Dedifferentiated amniotic fluid mesenchymal stem cell (primary cell): ENCODE measurements around the gene GPC3.

ENCODE experiments used
- DNase-seq: peaks from one replicate; pipeline ENCODE4 v3.0.0-alpha.2; 2016; ENCODE audit errors: extremely low spot score

GPC3 gene

DNA sequence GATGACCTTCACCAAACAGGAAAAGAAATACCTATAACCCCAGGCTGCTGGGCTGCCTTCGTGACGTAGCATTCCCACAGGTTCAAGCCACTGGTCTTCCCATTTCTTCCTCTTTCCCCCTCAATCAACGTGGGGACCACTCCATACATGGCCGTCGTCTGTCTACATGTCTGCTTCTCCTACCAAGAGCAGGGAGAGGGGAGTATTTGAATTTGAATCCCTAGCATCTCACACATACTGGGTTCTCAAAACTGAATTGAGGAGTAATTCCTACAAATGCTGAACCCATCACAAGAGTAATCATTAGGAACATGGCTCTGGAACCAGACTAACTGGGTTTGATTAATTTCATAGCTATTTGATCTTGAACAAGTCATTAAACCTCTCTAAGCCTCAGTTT lies 17.3 kb downstream of the GPC3 start:
- DNase-seq = no peak

DNA sequence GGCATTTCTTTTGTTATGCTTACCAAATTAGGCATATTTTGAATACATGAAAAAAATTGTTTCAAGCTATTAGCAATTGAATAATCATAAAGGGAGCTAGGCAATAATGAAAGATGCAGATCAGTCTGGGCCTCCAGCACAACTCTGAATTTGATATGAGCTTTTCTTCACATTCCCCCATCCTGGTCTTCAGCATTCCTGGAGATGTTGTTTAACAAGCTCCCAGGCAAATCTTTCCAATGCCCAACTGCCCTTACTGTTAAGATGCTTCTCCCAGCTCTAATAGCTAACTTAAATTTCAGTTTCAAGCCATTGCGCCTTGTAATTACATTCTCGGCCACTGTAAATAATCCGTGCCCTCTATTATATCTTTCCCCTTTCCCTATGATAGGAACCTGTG lies 19.2 kb downstream of the GPC3 start:
- no peak for DNase-seq

DNA sequence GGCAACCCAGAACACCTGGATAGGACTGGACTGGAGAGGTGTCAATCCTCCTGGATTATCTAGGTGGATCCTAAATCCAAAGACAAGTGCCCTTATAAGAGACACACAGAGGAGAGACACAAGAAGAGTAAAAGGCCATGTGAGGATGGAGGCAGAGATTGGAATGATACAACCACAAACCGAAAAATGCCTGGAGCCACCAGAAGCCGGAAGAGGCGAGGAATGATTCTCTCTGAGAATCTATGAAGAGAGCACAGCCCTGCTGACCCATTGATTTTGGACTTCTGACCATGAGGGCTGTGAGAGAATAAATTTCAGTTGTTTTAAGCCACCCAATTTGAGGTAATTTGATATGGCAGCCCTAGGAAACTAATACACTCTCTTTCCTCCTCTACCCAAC lies 20.1 kb downstream of the GPC3 start:
- DNase-seq = no peak

DNA sequence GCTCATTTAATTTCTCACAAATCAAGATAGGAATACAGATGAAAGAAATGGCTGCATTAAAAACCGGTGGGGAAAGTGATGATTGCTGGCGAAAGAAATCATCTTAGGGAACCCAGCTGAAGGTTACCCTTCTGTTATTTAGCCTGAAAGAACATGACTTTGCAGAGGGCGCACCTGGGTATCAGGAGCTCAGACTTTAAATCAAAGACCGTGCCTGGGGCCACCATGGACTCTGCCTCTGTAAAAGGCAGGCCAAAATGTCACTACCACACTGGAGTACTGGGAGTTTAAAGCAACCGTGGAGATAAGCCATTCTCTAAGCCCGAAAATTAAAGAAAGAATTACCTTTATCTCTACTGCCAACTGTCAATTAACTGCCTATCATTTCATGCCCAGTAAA lies 24.3 kb downstream of the GPC3 start:
- no peak for DNase-seq

DNA sequence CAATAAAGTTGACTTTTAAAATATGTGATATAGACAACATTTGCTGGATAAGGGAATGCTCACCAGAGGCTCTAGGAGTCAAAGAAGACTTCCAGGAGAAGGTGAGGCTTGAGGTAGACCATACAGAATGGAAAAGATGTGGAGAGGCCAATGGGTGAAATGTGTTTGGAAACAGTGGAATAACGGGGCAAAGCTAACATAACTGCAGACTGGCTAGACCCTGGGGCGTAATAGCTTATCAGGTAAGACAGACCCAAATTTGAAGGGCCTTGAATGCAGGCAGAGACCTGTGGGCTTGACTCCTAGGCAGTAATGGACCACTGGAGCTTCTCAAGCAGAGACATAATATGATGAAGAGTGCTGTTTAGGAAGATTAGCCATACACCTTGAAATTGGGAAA lies 25.4 kb downstream of the GPC3 start:
- no peak for DNase-seq

DNA sequence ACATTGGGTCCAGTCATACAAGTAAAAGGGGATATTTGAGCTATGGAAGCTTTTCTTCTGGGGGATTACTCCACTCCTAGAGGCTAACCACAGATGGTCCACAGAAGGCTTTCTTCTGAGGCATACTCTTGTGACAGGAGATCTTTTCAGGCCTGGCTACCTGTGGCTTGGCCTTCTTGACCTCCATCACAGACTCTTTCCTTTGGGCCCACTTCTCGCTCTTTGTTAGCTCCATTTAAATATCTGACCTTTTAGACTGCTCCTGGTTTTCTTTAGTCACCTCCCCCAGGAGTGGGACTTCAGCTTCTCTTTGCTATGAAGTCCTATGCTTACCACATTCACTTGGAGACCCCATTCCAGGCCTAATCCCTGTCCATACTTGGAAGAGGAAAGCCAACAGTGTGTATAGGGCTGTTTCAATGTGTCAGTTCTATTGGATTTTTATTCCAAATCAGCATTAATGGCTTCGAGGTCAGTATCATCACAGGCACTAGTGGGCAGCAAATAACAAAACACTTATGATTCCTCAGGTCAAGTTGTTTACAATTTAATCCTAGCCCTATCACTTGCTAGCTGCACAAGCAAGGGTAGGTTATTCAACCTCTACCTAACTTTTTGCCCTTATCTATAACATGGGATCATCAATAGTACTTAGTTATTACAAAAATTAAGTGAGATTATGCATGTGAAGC lies 26.3 kb downstream of the GPC3 start:
- DNase-seq = no peak

DNA sequence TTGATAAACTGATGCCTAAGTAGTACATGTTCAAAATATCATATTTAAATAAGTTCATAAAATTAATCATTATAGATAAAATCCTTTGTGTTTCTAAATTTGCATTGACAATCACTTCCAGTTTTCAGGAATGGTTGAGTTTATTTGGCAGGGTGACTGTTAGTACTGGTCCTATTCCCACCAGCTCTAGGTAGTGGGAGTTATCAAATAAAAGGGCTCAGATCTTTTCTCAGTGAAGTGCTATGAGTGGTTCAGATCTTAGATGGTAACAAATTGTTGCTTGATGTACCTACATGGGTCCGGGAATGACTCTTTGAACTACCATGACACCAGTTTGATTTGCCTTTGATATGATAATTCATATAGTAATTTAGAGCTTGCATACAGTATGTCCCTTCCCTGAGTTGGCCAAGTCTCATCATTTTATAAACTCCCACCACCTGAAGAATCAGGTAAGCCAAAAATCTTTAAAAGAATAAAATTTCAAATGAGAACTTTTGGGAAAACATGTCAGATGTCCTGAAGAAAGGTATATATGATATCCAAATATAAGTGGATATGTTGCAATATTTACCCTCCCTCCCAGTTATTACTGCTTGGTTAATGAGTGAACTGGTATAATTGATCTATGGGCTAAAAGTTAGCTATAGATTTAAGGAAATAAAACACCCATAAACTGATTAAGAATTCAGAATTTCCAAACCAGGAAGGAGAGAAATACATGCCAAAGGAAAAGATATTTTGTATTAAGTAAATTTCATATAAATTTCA lies 28.6 kb downstream of the GPC3 start:
- no peak for DNase-seq

DNA sequence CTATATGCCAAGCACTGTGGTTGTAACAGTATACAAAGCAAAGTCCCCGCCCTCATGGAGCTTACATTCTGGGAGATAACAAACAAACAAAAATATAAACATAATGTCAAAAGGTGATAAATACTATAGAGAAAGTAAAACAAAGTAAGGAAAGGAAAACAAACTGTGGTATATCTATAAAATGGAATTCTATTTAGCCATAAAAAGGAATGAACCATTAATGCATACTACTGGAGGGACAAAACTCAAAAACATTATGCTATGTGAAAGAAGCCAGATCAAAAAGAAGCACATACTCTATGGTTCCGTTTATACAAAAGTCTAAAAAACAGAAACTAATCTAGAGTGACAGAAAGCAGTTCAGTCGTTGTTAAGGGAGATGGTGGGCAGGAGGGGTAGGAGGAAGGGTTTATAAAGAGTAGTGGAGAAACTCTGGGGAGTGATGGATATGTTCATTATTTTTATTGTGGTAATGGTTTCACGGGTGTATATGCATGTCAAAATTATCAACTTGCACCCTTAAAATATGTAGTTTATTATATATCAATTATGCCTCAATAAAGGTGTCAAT lies 31.5 kb downstream of the GPC3 start:
- DNase-seq = no peak

DNA sequence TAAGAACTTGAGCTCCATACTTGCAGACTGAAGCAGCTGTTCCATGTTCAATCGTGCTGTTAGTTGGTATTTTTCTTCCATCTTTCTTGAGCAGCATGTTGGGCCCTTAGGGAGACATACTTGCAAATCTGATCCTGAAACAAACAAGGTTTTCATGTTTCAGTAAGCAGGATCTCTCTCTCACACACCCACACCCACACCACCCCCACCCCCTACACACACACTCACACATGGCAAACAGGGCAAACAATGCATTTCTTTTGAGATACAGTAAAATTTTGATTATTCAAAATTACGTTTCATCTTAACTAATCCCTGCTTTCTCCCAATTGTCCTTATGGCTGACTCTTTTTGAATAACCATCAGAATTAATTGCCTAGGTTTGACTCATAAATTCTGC lies 32.3 kb downstream of the GPC3 start:
- DNase-seq = no peak

DNA sequence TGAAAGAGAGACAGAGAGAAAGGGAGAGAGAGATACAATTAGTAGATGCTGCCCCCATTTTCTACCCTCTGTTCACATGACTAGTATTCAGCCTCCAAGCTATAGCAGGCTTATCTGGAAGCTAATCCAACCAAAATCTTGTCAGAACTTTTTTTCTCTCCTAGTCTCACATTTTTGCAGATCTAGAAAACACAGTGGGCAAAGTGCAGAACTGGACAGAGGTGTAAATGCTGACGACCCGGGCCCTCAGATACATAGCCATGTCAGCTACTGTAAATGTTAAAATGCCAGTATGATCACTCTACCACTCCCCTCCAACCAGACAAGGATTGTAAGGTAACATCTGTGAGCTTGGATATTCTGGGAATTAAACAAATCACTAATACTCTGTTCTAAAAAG lies 34.3 kb downstream of the GPC3 start:
- DNase-seq = no peak

DNA sequence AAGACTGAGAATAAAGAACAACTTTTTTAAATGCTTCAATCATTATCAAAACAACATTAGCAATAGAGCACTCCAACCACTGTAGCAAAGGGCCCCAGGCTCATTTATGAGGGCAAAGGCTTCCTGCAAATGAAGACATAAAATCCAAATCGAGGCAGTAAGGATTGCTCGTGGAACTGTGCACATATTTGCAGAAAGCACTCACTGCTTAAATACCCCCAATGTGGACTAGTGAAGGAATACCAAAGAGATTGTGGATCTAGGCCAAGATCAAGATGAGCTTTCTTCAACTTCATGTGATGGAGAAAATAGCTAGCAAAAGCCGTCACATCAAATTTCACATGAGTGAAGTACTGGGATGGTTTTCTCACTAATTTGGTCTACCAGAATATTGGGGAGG lies 35.2 kb downstream of the GPC3 start:
- DNase-seq = no peak

DNA sequence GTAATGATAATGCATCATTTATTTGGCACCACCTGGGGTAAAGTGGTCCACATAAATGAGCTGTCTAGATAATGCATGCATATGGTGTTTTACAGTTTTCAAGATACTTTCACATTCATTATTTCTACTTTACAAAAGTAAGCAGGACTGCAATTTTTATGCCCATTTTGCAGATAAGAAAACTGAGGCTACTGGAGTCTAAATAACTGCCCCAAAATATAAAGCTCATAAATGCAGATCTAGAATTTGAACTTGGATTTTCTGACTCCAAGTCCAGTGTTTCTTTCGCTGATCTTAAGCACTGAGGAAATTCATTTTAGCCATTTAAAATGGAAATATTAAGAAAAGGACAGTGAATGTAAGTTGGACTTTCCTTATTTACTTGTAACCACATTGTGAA lies 36.5 kb downstream of the GPC3 start:
- DNase-seq = no peak

DNA sequence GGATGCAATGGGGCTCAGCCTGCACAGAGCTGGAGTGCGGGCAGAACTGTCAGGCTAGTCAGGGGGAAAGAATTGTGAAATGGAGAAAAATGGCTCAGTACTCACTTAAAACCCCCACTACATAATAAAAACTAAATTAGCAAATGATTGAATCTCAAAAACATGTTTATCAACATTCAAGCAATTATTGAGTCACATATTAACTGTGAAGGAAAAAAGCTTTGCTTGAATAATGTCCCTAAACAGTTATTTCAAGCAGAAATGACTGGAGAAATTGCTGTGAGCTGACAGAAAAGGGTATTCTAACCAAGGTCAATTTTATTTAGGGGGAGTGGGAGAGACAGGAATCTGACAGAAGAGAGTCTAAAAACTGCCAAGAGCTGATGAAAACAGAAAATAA lies 37.4 kb downstream of the GPC3 start:
- DNase-seq = no peak

DNA sequence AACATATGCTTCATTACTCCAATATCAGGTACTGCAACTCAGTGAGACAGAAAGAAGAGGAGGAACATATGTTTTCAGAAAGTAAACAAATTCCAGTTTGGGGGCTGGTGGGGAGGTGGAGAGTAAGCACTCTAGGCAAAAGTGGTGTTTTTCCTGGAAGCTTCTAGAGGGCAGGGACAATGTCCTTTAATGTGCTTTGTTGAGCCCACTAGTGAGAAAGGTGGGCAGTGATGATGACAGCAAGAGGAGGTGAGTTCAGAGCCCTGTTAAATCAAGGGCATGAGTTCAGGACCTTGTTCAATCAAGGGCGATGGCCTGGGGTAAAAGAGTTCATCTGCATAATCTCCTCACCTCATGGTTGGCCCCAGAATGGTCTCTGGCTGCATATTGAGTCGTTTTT lies 38.4 kb downstream of the GPC3 start:
- DNase-seq = no peak

DNA sequence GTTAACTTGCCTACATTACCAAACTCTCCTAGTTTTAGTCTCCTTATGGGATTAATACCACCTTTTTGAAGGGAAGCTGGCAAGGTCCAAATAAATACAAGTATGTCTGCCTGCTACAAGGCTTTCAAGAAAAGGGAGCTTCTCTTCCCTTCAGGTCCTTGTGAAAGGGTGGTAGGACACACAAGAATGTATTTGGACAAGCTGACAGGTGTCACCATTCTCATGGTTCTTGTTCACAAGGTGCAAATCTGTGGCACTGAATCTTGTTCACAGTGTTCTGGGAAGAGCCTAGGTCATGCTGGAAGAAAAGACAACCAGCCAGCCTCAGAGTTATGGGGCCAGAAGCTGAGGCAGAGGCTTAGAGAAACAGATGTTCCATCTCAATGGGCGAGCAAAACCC lies 41.9 kb downstream of the GPC3 start:
- no peak for DNase-seq

DNA sequence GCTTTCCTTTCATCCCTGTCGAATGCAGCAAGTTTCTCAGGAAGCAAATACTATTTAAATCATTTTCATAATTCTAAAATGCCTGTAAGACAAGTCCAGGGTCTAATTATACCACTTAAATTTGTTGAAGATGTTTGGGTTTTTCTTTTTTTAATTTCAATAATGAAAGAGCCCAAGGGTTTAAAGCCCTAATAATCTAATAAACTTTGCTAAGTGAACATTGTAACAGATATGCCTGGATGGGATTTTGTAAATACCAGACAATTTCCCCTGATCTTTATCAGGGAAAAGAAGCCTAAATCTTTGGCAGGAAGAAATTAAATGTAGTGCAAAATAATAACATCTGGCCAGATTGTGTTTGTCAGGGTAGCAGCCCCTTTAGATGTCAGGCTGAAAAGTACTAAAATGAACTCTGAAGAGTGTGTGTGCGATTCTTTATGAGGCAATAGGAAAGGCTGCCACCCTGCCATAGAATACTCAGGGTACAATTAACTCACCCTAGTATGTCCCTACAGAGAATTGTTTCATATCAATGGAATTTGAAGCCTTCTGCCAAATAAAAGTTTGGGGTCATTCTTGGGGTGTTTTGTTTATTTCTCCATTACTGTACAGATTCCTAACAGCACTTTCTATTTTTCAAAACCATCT lies 45.6 kb downstream of the GPC3 start:
- DNase-seq = no peak

DNA sequence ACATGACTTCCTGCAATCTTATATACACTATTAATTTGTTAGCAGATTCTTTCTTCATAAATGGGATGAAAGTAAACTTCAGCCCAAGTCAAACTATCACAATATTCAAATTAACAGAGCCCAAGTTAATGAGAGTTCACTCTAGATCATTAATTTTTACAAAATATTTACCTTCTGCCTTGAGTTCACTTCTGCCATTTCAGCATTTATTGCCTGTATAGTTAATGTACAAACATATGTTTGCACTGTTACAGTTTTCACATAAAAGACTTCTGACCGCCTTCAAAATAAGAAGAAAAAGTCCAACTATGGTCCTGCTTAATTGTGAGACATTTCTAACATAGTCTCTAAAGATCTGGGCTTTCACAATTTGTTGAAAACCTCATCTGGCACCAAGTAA lies 46.9 kb downstream of the GPC3 start:
- no peak for DNase-seq

DNA sequence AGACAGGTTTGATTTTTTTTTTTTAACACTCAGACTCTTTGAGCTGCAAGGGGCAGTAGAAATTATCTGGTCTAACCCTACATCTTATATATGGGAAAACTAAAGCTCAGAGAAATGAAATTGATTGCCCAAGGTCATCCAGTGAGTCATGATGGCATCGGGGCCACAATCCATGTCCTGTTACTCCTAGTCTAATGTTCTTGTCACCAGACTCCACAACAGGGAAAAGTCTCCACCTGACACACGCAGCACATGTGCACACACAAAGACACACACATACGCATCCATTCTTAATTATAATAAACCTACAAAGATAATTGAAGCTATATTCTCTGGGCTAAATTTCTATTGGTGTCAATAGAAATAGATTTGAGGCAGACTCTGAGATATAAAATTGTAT lies 48.4 kb downstream of the GPC3 start:
- no peak for DNase-seq

DNA sequence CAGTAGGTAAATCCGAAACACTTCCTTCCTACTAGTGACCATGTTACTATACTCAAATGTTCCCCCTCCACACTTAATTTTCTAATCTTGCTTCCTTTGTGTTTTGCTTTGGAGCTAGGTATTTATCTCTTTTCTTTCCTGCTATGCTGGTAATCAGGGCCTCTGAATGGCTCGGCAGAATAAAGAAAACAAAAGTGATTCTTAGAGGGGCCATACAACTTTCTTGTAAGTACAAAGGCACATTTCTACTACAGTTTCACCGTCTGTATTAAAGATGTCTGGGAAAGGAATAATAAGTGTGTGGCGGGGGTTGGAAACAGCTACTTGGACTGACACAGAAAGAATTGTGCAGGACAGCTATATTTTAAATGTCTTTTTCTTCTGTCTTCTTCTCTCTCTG lies 50.3 kb downstream of the GPC3 start:
- DNase-seq = no peak

DNA sequence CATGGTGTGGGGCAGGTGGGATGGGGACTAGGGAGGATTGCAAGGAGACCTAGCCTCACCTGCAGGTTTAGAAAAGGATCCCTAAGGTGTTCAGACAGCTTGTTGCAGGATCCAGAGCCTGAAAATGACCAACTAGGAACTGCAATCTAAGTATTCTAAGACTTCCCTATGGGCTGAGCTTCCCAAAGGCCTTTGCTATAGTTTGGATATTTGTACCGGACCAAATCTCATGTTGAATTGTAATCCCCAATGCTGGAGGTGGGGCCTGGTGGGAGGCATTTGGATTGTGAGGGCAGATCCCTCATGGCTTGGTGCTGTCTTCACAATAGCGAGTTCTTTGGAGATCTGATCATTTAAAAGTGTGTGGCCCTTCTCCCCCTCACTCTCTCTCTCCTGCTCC lies 52.1 kb downstream of the GPC3 start:
- DNase-seq = no peak

DNA sequence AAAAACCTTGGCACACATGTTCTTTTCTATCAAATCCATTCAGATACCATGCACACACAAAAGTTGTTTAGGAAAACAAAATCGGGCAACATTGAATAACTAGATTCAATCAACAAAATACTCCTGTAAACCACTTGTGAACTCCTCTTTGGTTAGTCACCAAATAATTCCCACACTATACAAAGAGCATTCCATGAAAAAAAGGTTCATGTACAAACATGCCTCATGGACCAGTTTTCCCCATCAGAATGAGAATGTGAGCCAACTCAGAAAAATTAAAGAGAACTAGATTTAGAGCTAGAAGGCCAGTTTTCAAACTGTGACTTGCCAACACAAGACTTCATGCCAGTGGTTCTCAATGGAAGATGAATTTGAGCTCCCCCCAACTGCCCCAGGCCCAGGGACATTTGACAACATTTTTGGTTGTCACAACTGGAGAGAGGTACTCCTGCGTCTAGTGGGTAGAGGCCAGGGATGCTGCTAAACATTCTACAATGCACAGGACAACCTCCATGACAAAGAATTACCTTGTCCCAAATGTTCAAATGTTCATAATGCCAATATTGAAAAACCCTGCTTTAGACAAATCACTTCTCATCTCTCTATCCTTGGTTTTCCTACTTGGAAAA lies 55.4 kb downstream of the GPC3 start:
- no peak for DNase-seq

DNA sequence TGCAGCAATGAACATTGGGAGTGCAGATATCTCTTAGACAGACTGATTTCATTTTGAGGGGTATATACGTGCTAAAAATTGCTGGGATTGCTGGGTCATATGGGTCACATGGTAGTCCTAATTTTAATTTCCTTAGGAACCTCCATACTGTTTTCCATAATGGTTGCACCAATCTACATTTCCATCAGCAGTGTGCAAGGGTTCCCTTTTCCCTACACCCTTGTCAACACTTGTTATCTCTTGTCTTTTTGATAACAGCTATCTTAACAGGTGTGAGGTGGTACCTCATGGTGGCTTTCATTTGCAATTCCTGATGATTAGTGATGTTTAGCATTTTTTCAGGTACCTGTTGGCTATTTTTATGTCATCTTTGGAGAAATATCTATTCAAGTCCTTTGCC lies 57.0 kb downstream of the GPC3 start:
- no peak for DNase-seq
